Transverse colon (tissue), 4 donors: Measurements from ENCODE around the gene ARIH1.

Source experiments
- POLR2A ChIP-seq: fragments of 450-650 bp; IDR thresholded peaks from one replicate; pipeline ENCODE4 v1.6.1; 2016; ENCODE audit warnings: antibody characterized with exemption, mild to moderate bottlenecking, moderate library complexity
- POLR2AphosphoS5 ChIP-seq, 3 donors: sonication (generic); formaldehyde crosslinking; IDR thresholded peaks; one replicate each; pipeline ENCODE4 v1.6.1; 2016; ENCODE audit warnings: antibody characterized with exemption in 3 of 3
- TF ChIP-seq, protein P1 (sequence below), 5 experiments: fragments of 200-600 bp in 3 of 5; fragments of 450-650 bp in 2 of 5; sonication (generic) in 3 of 5; IDR thresholded peaks; 1 replicate in 2 of 5; 2 replicates in 3 of 5; pipeline ENCODE4 v1.5.1; 2016 to 2017; ENCODE audit warnings: antibody characterized with exemption in 5 of 5, inconsistent platforms in 3 of 5, mild to moderate bottlenecking in 2 of 5, moderate library complexity in 1 of 5

GRCh38 chr15:72491768-72492167 is 17.6 kb downstream of the ARIH1 start:
- no peak for TF ChIP-seq POLR2A
- TF ChIP-seq POLR2AphosphoS5 (IDR thresholded peaks at IDR 0.05) = no peak
- TF ChIP-seq, protein P1, sequence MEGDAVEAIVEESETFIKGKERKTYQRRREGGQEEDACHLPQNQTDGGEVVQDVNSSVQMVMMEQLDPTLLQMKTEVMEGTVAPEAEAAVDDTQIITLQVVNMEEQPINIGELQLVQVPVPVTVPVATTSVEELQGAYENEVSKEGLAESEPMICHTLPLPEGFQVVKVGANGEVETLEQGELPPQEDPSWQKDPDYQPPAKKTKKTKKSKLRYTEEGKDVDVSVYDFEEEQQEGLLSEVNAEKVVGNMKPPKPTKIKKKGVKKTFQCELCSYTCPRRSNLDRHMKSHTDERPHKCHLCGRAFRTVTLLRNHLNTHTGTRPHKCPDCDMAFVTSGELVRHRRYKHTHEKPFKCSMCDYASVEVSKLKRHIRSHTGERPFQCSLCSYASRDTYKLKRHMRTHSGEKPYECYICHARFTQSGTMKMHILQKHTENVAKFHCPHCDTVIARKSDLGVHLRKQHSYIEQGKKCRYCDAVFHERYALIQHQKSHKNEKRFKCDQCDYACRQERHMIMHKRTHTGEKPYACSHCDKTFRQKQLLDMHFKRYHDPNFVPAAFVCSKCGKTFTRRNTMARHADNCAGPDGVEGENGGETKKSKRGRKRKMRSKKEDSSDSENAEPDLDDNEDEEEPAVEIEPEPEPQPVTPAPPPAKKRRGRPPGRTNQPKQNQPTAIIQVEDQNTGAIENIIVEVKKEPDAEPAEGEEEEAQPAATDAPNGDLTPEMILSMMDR (IDR thresholded peaks at IDR 0.05) = no peak
